Astrocyte of the hippocampus (primary cell): ENCODE results near the gene PLAC1.
A peak's percentile ranks its signal among the peaks of the same experiment; 100 is the strongest.

Experiments used
- DNase-seq: peaks from one replicate; pipeline ENCODE4 v3.0.0; 2011; ENCODE audit warnings: low read depth, low spot score

The PLAC1 gene

GRCh38 chrX:134543288-134543687, 115.0 kb downstream of the PLAC1 start:
- no peak for DNase-seq

GRCh38 chrX:134542485-134542884, 115.8 kb downstream of the PLAC1 start:
- no peak for DNase-seq

GRCh38 chrX:134541906-134542305, 116.4 kb downstream of the PLAC1 start:
- DNase-seq, result no peak

- DNase-seq, result no peak
Observed at GRCh38 chrX:134538316-134538715, 120.0 kb downstream of the PLAC1 start.

- peak; percentile 57 for DNase-seq
Observed at GRCh38 chrX:134537179-134537955, 120.9 kb downstream of the PLAC1 start.

- no peak for DNase-seq
Observed at GRCh38 chrX:134533952-134534351, 124.3 kb downstream of the PLAC1 start.

- DNase-seq, result no peak
Observed at GRCh38 chrX:134533352-134533751, 124.9 kb downstream of the PLAC1 start.

GRCh38 chrX:134530845-134531244, 127.4 kb downstream of the PLAC1 start:
- no peak for DNase-seq

GRCh38 chrX:134529481-134529880, 128.8 kb downstream of the PLAC1 start:
- DNase-seq, result no peak

GRCh38 chrX:134528960-134529359, 129.3 kb downstream of the PLAC1 start:
- no peak for DNase-seq

GRCh38 chrX:134526399-134526798, 131.9 kb downstream of the PLAC1 start:
- DNase-seq, result peak; percentile 35

GRCh38 chrX:134525086-134525792, 133.0 kb downstream of the PLAC1 start:
- peak; percentile 3 for DNase-seq

GRCh38 chrX:134524181-134524580, 134.1 kb downstream of the PLAC1 start:
- no peak for DNase-seq

GRCh38 chrX:134520860-134521390, 137.3 kb downstream of the PLAC1 start:
- DNase-seq, result peak; percentile 73
